Stimulated activated CD4-positive, alpha-beta T cell treated with anti-CD3 and anti-CD28 coated beads, Interleukin-15, amount 100 ng/mL, for 1 hour (primary cell): ENCODE measurements around the gene PPP1R16B.

Experiments used
- DNase-seq, 2 donors: peaks; one replicate each; pipeline ENCODE4 v3.0.0-alpha.2; 2020; ENCODE audit warnings: low read depth in 1 of 2, low spot score in 1 of 2

The PPP1R16B gene

DNA sequence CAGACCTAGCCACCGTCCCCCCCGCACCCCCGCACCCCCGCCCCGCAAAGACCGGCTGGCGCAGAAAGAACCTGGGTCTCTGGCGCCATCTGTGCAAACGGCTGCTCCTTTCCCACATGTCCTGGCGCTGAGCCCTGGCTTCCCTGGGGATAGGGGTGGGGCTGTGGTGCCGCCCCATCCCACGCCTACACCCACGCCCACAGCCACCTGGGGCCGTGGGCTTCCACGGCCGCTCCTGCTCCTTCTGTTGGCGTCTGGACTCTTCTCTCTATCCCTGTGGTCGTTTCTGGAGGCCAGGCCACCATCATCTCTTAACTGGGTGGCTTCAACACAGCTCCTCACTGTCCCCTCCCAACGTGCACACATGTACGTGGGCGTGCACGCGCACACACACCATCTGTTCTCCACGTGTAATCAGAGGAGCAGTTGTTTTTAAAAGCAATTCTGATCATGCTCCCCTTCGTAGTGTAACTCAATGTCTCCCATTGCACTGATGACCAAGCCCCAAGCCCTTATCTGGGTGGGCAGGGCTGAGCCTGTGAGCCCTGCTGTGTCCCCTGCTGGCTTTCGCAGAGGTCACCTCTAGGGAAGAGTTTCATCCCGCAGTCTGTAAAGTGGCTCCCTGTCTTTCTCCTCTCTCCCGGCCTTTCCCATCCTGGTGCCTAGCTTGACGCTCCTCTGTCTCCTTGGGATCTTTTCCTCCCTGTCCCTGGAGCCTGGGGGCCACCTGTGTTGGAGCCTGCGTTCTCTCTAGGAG is 88.8 kb downstream of the PPP1R16B start:
- DNase-seq = no peak

DNA sequence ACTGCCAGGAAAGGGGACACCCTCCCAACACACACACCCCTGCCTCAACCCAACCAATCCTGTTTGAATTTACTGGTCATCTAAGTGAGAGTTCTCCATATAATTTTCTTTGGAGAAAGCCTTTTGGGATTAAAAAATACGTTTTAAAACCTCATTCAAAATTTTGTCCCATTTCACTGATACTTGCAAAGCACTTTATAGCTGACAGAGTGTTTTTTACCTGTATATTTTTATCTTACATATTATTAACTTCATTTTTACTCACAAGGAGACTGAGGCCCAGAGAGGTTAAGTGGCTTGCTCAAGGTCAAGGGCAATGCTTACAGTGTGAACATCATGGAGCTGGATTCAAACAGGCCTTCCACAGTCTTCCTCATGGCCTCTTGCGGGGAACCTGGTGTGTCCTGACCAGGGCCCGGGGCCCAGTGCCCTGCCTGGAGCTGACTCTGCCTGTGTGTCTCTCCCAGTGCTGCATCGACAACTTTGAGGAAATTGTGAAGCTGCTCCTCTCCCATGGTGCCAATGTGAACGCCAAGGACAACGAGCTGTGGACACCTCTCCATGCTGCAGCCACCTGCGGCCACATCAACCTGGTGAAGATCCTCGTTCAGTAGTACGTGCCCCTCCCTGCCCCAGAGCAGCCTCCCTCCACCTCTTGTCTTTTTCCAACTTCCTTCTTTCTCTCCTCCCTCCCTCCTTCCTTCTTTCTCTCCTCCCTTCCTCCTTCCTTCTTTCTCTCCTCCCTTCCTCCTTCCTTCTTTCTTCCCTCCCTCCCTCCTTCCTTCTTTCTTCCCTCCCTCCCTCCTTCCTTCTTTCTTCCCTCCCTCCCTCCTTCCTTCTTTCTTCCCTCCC is 89.8 kb downstream of the PPP1R16B start:
- no peak for DNase-seq

DNA sequence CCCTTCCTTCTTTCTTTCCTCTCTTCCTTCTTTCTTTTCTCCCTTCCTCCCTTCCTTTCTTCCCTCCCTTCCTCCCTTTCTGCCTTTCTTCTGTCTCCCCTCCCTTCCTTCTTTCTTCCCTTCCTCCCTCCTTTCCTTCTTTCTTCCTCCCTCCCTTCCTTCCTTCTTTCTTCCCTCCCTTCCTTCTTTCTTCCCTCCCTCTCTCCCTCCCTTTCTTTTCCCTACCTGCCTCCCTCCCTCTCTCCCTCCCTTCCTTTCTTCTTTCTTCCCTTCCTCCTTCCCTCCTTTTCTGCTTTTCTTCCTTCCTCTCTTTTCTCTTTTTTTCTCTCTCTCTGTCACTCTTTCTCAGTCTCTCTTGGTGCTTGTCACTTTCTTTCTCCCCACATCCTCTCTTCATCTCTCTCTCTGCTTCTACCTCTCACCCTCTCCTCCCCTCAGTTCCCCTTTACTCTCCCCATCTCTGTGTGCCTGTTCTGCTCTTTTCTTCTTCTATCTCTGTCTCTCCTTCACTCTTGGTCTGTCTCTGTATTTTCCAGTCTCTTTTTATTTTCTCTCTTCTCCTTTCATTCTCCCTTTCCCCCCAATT is 90.6 kb downstream of the PPP1R16B start:
- no peak for DNase-seq

DNA sequence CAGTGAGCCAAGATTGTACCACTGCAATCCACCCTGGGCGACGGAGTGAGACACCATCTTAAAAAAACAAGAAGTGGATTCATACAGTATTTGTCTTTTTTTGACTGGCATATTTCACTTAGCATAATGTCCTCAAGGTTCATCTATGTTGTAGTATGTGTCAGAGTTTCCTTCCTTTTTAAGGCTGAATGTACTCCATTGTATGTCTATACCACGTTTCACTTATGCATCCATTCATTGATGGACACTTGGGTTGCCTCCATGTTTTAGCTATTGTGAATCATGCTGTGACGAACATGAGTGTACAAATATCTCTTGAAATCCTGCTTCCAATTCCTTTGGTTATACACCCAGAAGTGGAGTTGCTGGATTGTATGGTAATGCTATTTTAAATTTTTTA is 91.8 kb downstream of the PPP1R16B start:
- DNase-seq = no peak

DNA sequence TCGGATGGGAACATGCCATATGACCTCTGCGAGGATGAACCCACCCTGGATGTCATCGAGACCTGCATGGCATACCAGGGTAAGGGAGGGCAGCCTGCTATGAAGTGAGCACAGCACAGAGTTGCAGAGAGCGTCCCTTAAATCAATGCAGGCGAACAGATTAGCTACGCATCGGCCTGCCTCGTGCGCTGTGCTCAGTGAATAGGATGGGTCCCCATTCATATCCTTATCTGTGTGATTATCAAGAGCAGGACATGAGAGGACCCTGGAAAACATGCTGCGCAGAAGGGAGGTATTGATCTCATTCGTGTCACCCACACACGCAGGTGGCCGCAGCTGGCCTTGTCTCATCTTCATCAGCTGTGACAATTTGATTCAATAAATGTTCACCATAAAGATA is 95.1 kb downstream of the PPP1R16B start:
- DNase-seq = no peak

DNA sequence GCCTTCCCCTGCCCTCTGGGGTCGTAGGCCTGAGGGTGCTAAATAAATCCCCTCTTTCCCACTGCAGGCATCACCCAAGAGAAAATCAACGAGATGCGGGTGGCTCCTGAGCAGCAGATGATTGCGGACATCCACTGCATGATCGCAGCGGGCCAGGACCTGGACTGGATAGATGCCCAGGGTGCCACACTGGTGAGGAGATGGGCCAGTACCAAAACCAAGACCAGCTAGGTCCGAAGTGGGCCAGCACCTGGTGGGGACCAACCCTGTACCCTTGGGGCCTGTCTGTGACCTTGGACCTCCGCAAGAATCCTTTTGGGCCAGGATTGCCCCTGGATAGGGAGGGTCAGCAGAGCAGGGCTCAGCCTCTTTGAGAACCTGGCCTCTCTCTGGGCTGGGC is 97.1 kb downstream of the PPP1R16B start:
- no peak for DNase-seq

DNA sequence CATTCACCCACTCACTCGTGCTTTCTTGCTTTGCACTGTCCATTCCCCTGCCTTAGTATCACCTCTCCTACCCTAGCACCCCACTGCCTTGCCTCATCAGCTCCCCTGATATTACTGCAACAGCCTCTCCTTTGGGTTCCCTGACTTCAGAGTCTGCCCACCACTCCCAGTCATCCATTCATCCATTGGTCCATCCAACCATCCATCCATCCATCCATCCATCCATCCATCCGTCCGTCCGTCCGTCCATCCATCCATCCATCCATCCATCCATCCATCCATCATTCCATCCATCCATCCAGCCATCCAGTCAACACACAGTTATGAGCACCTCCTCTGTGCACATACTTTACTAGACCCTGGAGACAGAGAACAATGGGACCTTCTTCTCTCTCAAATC is 97.8 kb downstream of the PPP1R16B start:
- DNase-seq = no peak

DNA sequence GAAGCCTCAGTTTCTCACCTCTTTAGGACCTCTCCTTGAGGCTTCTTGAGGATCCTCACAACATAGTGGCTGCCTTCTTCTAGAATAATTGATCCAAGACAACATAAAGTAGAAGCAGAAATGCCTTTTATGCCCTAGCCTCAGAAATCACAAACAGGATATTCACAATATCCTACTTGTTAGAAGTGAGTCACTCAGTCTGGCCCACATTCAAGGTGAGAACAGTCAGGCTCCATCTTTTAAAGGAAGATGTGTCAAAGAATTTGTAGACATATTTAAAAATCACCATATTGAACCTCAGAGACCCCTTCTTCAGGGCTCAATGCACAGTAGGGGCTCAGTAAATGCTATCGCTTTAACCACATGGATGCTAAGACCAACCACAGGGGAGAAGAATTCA is 99.9 kb downstream of the PPP1R16B start:
- DNase-seq = no peak

DNA sequence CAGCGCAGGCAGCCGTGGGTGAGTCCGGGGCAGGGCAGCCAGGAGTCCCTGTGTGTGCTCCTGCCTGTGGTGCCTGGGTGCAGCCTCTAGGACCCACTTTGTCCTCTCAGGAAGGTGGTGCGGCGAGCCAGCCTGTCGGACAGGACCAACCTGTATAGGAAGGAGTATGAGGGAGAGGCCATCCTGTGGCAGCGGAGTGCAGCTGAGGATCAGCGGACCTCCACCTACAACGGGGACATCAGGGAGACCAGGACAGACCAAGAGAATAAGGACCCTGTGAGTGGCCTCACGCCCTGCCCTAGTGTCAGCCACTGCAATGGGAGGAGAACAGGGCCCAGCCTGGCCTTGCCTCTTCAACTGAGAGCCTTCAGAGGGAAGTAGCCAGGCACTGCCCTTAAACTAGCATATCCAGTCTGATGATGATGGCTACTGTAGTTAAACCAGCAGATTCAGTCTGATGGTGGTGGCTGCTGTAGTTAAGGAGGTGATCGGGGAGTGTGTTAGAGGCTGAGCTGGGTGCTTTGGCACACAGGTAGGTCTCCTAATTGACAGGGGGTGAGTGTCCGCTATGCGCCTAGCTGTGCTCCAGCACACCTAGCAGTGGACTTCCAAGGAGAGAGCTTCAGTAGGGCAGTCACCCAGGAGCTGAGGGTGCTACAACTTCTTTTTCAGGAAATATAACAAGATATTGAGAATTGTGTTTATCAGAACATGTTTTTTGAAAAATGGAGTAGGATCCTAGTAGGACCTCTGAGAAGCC is 102.6 kb downstream of the PPP1R16B start:
- no peak for DNase-seq

DNA sequence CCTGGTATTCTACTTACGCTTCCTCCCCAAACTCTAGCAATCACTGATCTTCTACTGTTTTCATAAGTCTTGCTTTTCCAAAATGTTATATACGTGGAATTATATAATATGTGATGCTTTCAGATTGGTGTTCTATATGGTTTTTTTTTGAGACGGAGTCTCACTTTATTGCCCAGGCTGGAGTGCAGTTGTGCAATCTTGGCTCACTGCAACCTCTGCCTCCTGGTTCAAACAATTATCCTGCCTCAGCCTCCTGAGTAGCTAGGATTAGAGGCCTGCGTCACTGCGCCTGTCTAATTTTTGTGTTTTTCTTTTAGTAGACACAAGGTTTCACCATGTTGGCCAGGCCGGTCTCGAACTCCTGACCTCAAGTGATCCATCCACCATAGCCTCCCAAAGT is 109.9 kb downstream of the PPP1R16B start:
- no peak for DNase-seq

DNA sequence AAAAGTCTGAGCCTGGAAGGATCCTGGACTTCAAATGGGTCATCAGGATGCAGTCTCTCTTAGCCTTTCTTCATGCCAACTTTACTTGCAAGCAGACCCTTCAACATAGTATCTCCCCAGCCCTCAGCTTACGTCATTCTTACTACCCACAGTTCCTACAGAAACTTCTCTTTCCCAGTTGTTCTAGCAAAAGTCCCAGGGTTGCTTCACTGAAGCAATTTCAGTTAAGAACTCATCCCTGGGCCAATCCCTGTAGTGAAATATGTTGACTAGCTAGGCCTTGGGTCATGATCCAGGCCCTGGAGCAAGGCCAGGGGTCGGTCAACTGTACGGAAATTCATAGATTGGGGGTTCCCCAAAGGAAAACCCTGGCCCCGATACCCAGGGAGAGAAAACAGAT is 112.2 kb downstream of the PPP1R16B start:
- DNase-seq = no peak

DNA sequence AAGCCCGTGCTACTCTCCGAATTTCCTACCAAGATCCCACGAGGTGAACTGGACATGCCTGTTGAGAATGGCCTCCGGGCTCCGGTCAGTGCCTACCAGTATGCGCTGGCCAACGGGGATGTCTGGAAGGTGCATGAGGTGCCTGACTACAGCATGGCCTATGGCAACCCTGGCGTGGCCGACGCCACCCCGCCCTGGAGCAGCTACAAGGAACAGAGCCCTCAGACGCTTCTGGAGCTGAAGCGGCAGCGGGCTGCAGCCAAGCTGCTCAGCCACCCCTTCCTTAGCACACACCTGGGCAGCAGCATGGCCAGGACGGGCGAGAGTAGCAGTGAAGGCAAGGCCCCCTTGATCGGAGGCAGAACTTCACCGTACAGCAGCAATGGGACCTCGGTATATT is 112.7 kb downstream of the PPP1R16B start:
- no peak for DNase-seq

DNA sequence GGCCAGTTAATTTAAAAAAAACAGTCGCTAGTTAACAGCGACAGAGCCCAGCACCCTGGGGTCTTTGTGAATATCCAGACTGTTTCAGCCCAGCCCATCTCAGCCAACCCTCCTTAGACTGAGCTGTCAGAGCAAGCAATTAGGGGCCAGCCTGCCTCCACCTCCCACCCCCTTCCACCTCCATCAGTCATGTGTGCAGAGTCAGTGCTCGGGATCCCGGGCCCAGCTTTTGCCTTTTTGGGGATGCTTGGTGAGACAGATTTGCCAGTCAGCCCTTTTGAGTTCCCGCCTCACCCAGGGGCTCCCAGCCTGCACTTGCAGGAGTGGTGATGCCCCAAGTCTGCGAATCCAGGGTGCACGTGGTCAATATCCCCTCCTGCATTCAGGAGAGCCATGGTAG is 114.2 kb downstream of the PPP1R16B start:
- no peak for DNase-seq

DNA sequence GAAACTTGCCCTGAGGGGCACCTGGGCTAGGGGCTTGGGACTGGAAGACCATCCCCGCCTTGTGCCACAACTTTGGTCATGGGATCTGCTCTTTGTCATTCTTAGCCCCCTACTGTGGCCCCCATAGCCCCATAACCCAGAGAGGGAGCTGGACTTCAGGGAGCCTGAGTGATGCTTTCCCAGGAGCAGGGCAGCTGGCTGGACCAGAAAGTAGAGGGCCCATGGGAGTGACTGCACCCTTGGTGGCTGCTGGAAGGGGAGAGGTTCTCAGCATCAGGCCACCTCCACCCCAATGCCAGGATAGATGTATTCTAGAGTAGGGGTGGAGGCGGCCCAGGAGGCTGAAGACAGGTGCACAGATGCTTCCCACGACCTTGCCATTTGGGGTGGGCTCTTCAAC is 114.9 kb downstream of the PPP1R16B start:
- DNase-seq = no peak

DNA sequence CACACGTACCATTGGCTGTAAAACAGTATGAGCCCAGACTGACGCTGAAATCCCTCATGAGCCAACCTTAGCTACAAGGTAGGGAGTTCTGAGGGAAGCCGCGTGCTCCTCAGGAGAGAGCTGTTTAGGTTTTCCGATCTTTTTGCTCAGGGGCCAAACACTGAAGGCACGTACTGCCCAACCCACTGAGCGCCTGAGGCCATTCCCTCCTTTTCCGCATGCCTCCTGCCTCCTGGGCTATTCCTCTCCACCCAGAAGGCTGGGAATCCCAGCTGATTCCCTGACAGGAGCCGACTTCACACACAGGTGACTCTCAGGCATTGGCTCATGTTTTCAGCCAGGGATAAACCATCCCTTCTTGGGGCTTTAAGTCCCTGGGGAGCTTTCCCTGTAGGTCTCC is 115.4 kb downstream of the PPP1R16B start:
- DNase-seq = no peak

DNA sequence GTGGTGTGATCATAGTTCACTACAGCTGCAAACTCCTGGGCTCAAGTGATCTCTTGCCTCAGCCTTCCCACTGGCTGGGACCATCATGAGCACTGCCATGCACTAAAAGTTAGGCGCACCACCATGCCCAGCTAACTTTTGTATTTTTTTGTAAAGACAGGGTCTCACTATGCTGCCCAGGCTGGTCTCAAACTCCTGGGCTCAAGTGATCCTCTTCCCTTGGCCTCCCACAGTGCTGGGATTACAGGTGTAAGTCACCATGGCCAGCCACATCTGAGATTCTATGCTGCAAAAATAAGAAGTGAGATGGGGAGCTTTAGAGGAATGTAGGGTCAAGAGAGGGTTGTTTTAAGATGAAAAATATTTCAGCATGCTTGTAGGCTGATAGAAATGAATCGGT is 119.2 kb downstream of the PPP1R16B start:
- no peak for DNase-seq

DNA sequence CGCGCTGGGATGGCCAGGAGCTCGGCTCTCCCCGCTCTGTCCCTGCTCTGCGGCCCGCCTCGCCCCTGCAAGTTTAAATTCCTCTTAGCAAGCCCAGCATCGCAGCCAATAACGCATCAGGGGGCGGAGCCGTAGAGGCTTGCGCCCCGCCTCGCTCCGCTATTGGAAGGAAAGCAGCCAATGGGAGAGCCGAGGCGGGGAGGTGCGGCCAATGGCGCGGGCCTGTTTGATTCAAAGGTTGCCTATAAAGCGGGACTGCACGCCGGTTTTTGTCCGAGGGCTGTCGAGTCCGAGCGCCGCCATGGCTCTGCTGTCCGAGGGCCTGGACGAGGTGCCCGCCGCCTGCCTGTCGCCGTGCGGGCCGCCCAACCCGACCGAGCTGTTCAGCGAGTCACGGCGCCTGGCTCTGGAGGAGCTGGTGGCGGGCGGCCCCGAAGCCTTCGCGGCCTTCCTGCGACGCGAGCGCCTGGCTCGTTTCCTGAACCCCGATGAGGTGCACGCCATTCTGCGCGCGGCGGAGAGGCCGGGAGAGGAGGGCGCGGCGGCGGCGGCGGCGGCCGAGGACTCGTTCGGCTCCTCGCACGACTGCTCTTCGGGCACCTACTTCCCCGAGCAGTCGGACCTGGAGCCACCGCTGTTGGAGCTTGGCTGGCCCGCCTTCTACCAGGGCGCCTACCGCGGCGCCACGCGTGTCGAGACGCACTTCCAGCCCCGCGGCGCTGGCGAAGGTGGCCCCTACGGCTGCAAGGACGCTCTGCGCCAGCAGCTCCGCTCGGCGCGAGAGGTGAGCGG is 120.8 kb downstream of the PPP1R16B start, which contains the start of gene FAM83D:
Gene FAM83D, plus strand, starts transcription at position 276 of the 792 bp plus-strand sequence. Its CDS starts 26 bp downstream, at position 302.
- peak; percentile 81 to 90 for DNase-seq

DNA sequence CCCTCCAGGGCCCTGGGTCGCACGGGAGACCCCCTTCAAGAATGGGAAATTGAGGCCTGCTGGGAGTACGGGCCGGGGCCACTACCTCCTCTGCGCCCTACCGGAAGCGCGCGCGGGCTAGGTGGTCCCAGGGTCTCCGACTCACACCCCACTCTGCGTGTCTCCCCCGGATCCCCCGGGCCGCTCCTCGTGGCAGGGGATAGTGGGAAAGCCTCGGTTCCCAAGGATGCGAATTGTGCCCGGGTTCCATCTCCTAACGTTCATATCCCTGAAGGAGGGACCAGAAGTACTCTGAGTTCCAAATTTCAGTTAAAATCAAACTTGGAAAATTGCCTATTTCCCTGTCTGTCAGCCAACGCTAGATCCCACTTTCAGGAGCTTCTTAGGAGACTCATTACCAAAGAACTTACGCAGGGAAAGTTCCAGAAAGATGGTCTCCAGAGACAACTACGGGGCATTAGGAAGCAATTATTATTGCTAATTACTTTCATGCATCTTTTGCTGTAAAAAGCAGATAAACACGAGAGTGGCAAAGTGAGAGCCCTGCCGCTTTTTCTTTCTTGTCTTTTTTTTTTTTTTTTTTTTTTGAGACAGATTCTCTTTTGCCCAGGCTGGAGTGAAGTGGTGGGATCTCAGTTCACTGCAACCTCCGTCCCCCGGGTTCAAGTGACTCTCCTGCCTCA is 121.6 kb downstream of the PPP1R16B start:
- no peak for DNase-seq

DNA sequence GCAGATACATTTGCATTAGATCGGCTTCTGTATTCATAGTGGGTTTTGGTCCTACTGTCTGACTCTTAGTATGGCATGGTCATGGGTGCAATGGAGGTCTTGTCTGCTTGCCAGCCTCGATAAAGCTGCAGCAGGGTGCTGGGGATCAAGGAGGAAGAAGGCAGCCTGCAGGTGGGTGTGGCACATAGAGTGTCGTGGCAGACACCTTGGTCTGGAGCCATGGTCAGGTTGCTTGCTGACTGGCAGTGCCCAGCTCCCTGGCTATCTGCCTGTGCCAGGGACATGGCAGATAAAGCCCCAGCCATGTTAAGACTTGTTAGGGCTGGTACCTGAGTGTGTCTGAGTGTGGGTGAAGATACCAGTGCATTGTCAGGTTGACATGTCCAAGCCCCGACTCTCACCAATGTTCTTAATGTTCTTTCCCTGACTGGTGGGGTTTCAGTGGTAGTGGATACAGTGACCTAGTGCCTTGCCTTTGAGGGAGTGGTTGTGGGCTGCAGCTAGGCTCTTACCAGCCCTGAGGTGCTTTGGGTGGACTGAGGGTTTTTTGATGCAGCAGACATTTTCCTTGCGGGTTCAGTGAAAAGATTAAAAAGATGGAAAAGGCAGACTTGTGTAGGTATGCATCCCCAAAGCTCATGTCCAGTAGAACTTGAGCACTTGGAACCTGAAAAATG is 122.5 kb downstream of the PPP1R16B start:
- DNase-seq = no peak

DNA sequence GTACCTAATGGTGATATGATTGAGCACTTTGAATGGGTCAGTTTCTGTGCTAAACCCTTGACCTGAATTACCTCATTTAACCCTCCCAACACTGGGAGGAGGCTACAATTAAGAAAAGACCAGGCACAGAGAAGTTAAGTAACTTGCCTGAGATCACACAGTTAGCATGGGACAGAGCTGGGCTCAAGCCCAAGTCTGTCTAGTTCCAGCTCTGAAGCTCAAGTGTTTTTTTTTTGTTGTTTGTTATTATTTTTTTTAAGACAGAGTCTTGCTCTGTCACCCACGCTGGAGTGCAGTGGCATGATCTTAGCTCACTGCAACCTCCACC is 124.7 kb downstream of the PPP1R16B start:
- DNase-seq = no peak
